ENCODE results near the gene MVB12A.

Gene MVB12A

GRCh38 chr19:17447704-17448130 is 27.9 kb downstream of the MVB12A start:
- DNase-seq = no peak

DNA sequence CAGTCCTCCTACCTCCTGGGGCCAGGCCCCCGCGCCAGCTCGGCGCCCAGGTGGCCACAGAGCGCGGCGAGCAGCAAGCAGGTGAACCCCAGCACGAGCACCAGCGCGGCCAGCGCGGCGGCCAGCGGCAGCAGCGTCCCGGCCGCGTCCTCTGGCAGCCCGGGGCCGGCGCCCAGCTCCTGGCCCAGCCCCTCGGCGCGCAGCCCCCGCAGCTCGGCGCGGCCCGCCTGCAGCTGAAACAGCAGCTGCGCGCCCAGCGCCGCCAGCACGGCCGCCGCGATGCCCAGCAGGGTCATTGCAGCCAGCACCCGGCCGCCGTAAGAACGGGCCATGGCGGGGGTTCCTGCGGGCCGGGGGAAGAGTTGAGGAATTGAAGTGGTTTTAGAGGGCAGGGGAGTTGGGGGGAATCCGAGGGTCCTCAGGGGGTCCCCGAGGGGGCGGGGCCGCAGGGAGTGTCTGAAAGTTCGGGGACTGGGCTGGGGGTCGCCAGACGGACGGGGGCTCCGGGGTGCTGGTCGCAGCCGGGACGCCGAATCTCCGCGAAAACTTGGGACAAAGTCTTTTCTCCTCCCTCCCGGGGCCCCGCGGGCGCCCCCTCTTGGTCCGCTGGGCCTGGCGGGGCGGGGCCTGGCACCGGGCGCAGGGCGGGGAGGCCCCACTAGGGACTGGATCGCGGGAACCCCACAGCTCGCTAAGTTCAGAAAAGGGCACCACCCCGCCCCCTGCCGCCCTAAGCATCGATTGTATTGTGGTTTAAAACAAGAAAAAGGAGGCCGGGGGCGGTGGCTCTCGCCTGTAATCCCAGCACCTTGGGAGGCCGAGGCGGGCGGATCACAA is 28.5 kb downstream of the MVB12A start, which contains the start of gene TMEM221:
TMEM221 (minus strand) TSS at position 538 of the 837 bp plus-strand sequence; CDS start at position 332, 206 bp downstream.
- peak; percentile 68 to 69 for DNase-seq

DNA sequence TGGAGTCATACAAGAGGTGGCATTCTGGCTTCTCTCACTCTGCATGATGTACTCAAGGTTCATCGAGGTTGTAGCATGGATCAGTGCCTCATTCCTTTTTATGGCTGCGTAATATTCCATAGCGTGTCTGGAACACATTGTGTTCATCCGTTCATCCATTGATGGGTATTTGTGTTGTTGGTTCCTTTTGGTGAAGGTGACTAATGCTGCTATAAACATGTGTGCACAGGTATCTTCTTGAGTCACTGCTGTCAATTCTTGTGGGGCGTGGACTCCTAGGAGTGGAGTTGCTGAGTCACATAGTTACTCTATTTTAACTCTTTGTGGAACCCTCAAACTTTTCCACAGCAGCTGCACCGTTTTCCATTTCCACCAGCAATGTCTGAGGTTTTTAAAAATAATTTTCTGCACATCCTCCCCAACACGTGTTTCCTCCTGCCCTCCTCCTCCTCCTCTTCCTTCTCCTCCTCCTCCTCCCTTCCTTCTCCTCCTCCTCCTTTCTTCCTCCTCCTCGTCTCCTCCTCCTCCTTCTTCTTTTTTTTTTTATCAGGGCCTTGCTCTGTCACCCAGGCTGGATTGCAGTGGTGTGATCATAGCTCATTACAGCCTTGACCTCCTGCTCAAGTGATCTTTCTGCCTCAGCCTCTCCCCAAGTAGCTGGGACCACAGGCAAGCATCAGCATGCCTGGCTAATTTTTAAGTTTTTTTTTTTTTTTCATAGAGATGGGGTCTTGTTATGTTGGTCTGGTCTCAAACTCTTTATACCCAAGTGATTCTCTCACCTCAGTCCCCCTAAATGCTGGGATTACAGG is 30.6 kb downstream of the MVB12A start:
- DNase-seq = peak; percentile 53 to 70

DNA sequence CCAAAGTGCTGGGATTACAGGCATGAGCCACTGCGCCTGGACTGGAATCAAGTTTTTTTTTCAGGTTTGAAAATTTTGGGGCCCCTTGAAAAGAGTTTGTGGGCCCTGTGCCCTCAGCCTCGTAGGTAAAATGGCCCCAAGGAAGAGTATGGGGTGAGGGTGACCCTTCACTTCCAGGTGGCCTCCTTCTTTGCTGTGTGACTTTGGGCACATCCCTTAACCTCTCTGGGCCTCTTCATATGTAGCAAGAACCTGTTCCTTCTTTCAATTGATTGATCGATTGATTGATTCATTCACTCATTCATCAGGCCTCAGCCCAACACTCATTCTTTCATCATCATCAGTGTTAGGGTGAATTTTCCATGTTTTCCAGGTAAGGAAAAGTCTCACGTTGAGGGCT is 32.0 kb downstream of the MVB12A start:
- no peak for DNase-seq

GRCh38 chr19:17454576-17455071 is 34.8 kb downstream of the MVB12A start:
- no peak for DNase-seq

DNA sequence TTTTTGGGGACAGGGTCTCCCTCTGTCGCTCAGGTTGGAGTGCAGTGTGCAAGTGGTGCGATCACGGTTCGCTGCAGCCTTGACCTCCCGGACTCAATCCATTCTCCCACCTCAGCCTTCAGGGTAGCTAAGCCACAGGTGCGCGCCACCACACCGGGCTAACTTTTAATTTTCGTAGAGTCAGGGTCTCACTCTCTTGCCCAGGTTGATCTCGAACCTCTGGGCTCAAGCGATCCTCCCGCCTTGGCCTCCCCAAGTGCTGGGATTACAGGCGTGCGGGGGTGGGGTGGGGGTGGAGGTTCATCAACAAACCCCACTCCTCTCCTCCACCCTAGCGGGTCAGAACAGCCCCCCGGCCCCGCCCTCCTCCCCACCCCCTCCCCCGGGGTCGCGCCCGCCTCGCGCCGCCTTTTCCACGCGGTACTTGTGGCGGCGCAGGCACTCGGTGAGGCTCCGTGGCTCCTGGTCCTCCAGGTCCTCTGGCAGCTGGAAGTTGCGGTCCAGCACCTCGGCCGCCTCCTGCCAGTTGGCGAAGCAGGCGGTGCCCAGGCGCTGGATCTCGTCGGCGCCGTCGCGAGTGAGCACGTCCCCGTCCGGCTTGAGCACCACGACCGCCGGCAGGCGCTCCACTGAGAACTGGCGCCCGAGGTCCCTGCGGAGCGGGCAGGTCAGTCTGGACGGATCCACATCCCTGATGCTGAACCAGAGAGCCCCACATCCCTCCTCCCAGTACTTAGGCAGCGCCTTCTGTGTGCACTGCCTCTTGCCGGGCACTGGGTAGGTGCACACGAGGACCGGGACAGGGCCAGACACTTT is 35.7 kb downstream of the MVB12A start:
- no peak for DNase-seq

- no peak for DNase-seq
Observed at GRCh38 chr19:17456127-17456526, 36.3 kb downstream of the MVB12A start.

- no peak for DNase-seq
Observed at GRCh38 chr19:17457616-17458015, 37.8 kb downstream of the MVB12A start.

DNA sequence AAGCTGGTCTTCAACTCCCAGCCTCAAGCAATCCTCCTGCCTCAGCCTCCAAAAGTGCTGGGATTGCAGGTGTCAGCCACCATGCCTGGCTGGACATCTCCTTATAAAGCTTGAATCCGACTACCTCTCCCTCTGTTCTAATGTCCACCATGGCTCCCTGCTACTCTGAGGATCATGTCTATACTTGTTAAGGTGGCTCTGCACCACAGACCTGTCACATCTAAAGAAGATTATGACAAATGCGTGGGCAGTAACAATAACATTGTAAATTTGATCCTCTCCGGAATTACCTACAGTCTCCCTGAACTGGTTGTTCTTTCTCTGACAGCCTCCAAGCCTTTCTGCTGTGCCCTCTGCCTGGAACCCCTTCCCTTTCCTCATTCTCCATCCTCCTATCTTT is 39.1 kb downstream of the MVB12A start:
- DNase-seq = no peak

GRCh38 chr19:17460372-17461230 is 40.8 kb downstream of the MVB12A start, which contains the start of gene NXNL1:
Gene NXNL1 (minus strand): TSS chr19:17460926. CDS start chr19:17460869, 57 bp downstream.
- no peak for DNase-seq

- no peak for DNase-seq
Observed at GRCh38 chr19:17466487-17466850, 46.6 kb downstream of the MVB12A start.

- DNase-seq = no peak
Observed at GRCh38 chr19:17467471-17468301, 47.8 kb downstream of the MVB12A start.

DNA sequence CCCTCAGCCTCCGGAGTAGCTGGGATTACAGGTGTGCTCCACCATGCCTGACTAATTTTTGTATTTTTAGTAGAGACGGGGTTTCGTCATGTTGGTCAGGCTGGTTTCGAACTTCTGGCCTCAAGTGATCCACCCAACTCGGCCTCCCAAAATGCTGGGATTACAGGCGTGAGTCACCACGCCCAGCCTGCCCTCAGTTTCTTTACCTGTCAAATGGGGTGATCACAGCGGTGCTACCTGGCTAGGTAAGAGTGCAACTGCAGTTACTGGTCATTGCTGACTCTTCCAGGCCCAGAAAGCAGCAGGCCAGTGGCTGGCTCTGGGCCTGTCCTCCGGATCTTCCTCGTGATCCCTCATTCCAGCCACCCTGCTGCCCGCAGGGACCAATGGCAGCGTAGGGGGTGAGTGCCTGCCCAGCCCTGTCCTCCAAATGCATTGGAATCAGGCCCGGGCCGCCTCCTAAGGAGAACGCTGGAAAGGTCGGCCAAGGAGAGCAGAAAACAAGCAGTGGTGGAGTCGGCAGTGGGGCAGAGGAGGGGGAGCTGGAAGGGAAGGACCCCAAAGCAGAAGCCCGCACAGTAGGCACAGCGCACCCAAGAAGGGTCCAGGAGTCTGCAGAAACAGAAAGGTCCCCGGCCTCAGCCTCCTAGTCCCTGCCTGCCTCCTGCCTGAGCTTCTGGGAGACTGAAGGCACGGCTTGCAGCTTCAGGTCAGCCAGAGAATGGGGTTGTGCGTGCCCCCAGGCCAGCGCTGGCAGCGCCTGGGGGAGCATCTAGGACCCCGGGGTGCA is 48.6 kb downstream of the MVB12A start:
- no peak for DNase-seq

GRCh38 chr19:17469092-17469480 is 49.2 kb downstream of the MVB12A start:
- DNase-seq = no peak

GRCh38 chr19:17469481-17470067 is 49.7 kb downstream of the MVB12A start:
- peak; percentile 93 to 95 for DNase-seq

- DNase-seq = peak; percentile 94
Observed at GRCh38 chr19:17470068-17470841, 50.4 kb downstream of the MVB12A start, which contains the start of gene SLC27A1. Gene SLC27A1 (plus strand): TSS chr19:17470524. CDS start chr19:17470541, 17 bp downstream.

GRCh38 chr19:17471410-17472125 is 51.7 kb downstream of the MVB12A start:
- no peak for DNase-seq

DNA sequence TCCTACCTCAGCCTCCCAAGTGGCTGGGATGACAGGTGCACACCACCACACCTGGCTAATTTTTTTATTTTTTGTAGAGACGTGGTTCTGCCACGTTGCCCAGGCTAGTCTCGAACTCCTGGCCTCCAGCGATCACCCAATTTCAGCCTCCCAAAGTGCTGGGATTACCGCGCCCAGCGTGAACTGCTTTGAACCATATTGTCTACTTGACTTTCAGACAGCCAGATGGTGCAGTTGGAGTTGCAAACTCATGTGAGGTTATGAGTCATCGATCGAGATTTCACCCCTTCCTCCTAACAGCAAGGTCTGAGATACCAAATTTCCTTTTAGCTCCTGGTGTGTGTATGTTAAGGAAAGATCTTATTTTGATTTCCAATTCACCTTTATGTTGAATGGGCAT is 53.2 kb downstream of the MVB12A start:
- DNase-seq = no peak

Data from activated T-cell treated with anti-CD3 and anti-CD28 coated beads, Interleukin-2, amount 50 U/mL, for 48 hours (primary cell).